IMR-90 (cell line): ENCODE results near the gene KCNJ18. TPM values are rescaled to one million over a fixed set of nuclear protein-coding genes. Genes with fewer than 3 reads are reported as not detected.
"Not testable (repeated sequence)": the region's sequence is repeated elsewhere in the genome, so short reads cannot be mapped to it uniquely, and the experiment has no call there.

ENCODE experiments used
- ATAC-seq: fragments of 200-7000 bp; cut with Tn5 transposase; 2 replicates; pipeline ENCODE4 v1.9.1; 2020; ENCODE audit warnings: low read depth, mild to moderate bottlenecking, moderate library complexity
- BruUV-seq: library from RNA; stranded (reverse); fragments of 400-500 nt; replicated peaks from 2 replicates; lab custom pipeline; 2021; lab: Mats Ljungman, UMichigan
- CTCF ChIA-PET: fragments of 300-600 bp; formaldehyde crosslinking; extraction: SDS; loops from one replicate; lab custom pipeline; 2021; ENCODE audit warnings: antibody characterized with exemption; lab: Yijun Ruan, JAX
- POLR2A ChIA-PET: fragments of 300-600 bp; sonication (Branson Sonifier 250); formaldehyde crosslinking; loops from one replicate; lab custom pipeline; 2022; ENCODE audit warnings: antibody characterized with exemption; ENCODE audit not compliant: unreplicated experiment; lab: Charles Lee
- DNase-seq: peaks from one replicate; pipeline ENCODE4 v3.0.0; 2013
- H2AFZ ChIP-seq: replicated peaks from 2 replicates; pipeline ENCODE3; 2013; ENCODE audit warnings: low read length, mild to moderate bottlenecking; ENCODE audit not compliant: poor library complexity
- H2AK5ac ChIP-seq: 2 replicates; pipeline ENCODE4 v1.6.1; 2013; ENCODE audit warnings: low read depth, low read length, inconsistent platforms
- H2AK9ac ChIP-seq: replicated peaks from 2 replicates; pipeline ENCODE3; 2013; ENCODE audit warnings: mild to moderate bottlenecking, low read depth, low read length, moderate library complexity; ENCODE audit not compliant: poor library complexity
- H2BK120ac ChIP-seq: 2 replicates; pipeline ENCODE4 v1.6.1; 2013; ENCODE audit warnings: low read depth, low read length, inconsistent platforms
- H2BK15ac ChIP-seq: 3 replicates; pipeline ENCODE4 v1.6.1; 2013; ENCODE audit warnings: low read depth, low read length, inconsistent platforms
- H2BK20ac ChIP-seq: 2 replicates; pipeline ENCODE4 v1.6.1; 2013; ENCODE audit warnings: low read depth, mild to moderate bottlenecking, inconsistent platforms, low read length, moderate library complexity
- H2BK5ac ChIP-seq: 2 replicates; pipeline ENCODE4 v1.6.1; 2013; ENCODE audit warnings: mild to moderate bottlenecking, low read depth, low read length, inconsistent platforms; ENCODE audit not compliant: poor library complexity, severe bottlenecking
- H3K14ac ChIP-seq: replicated peaks from 2 replicates; pipeline ENCODE4 v1.6.1; 2013; ENCODE audit warnings: low read depth, low read length, inconsistent platforms
- H3K18ac ChIP-seq: 2 replicates; pipeline ENCODE4 v1.6.1; 2013; ENCODE audit warnings: low read depth, low read length, control low read depth
- H3K23ac ChIP-seq: 2 replicates; pipeline ENCODE4 v1.6.1; 2013; ENCODE audit warnings: low read depth, low read length, inconsistent platforms
- H3K27ac ChIP-seq: 2 replicates; pipeline ENCODE4 v1.5.1; 2013; ENCODE audit warnings: mild to moderate bottlenecking, control low read depth, low read length; ENCODE audit not compliant: insufficient read depth
- H3K27me3 ChIP-seq: 2 replicates; pipeline ENCODE4 v1.6.1; 2013; ENCODE audit warnings: low read length; ENCODE audit not compliant: control insufficient read depth, insufficient read depth
- H3K36me3 ChIP-seq: 2 replicates; pipeline ENCODE4 v1.6.1; 2013; ENCODE audit warnings: low read length, mixed read lengths; ENCODE audit not compliant: control insufficient read depth, insufficient read depth
- H3K4ac ChIP-seq: 2 replicates; pipeline ENCODE4 v1.6.1; 2013; ENCODE audit warnings: low read depth, low read length, inconsistent platforms
- H3K4me1 ChIP-seq: 2 replicates; pipeline ENCODE4 v1.6.1; 2013; ENCODE audit warnings: low read length, mixed read lengths; ENCODE audit not compliant: control insufficient read depth, insufficient read depth
- H3K4me2 ChIP-seq: 2 replicates; pipeline ENCODE4 v1.6.1; 2013; ENCODE audit warnings: low read depth, mild to moderate bottlenecking, control low read depth, low read length, moderate library complexity
- H3K4me3 ChIP-seq: 2 replicates; pipeline ENCODE4 v1.5.1; 2013; ENCODE audit warnings: low read depth, mild to moderate bottlenecking, control low read depth, low read length, moderate library complexity; ENCODE audit not compliant: insufficient read depth
- H3K56ac ChIP-seq: 2 replicates; pipeline ENCODE4 v1.6.1; 2013; ENCODE audit warnings: low read length, inconsistent platforms; ENCODE audit not compliant: insufficient read depth; ENCODE audit errors: extremely low read depth
- H3K79me1 ChIP-seq, 2 experiments: 2 replicates each; pipeline ENCODE4 v1.6.1; 2013; ENCODE audit warnings: low read length in 2 of 2, inconsistent platforms in 1 of 2, low read depth in 1 of 2
- H3K9ac ChIP-seq: 2 replicates; pipeline ENCODE4 v1.6.1; 2013; ENCODE audit warnings: low read depth, low read length, control low read depth
- H3K9me1 ChIP-seq: 2 replicates; pipeline ENCODE4 v1.6.1; 2013; ENCODE audit warnings: low read length, inconsistent platforms; ENCODE audit not compliant: insufficient read depth
- H3K9me3 ChIP-seq: 2 replicates; pipeline ENCODE4 v1.6.1; 2013; ENCODE audit warnings: low read length; ENCODE audit not compliant: control insufficient read depth, insufficient read depth
- H4K20me1 ChIP-seq: 2 replicates; pipeline ENCODE4 v1.6.1; 2013; ENCODE audit warnings: low read length, inconsistent platforms; ENCODE audit not compliant: insufficient read depth
- H4K5ac ChIP-seq: 2 replicates; pipeline ENCODE4 v1.6.1; 2013; ENCODE audit warnings: mild to moderate bottlenecking, low read depth, low read length, control low read depth
- H4K8ac ChIP-seq, 2 experiments: 2 replicates each; pipeline ENCODE4 v1.6.1; 2013; ENCODE audit warnings: low read depth in 2 of 2, low read length in 2 of 2, control low read depth in 1 of 2, inconsistent platforms in 1 of 2
- H4K91ac ChIP-seq: 2 replicates; pipeline ENCODE4 v1.6.1; 2013; ENCODE audit warnings: low read depth, low read length, inconsistent platforms; ENCODE audit not compliant: insufficient read depth
- CHD1 ChIP-seq: IDR thresholded peaks from 2 replicates; pipeline ENCODE4 v1.6.1; 2012; ENCODE audit warnings: low read depth, low read length, improper control_type of control experiment
- ELK1 ChIP-seq: fragments of 150-350 bp; IDR thresholded peaks from 2 replicates; pipeline ENCODE4 v1.6.1; 2016; ENCODE audit warnings: low read depth, mild to moderate bottlenecking, low read length, moderate library complexity, borderline replicate concordance
- MAZ ChIP-seq: IDR thresholded peaks from 2 replicates; pipeline ENCODE4 v1.6.1; 2012; ENCODE audit warnings: low read depth, mild to moderate bottlenecking, low read length, improper control_type of control experiment, moderate library complexity, borderline replicate concordance
- RAD21 ChIP-seq: IDR thresholded peaks from 2 replicates; pipeline ENCODE4 v1.6.1; 2012; ENCODE audit warnings: low read length, improper control_type of control experiment
- RFX5 ChIP-seq: IDR thresholded peaks from 2 replicates; pipeline ENCODE4 v1.8.0; 2012; ENCODE audit warnings: low read depth, mild to moderate bottlenecking, low read length, moderate library complexity
- WGBS, 2 experiments: methylation state at CpG; one replicate each; pipeline versions ENCODE4 v1.1.5 to v1.1.7; 2013; ENCODE audit warnings: missing lambda C conversion rate in 2 of 2; ENCODE audit not compliant: insufficient read length in 1 of 2; ENCODE audit errors: extremely low coverage in 2 of 2; 5-methylcytosine and 5-hydroxymethylcytosine counted together
- dilution Hi-C: fragments of 300-500 bp; cut with HindIII; formaldehyde crosslinking; loops from one replicate; pipeline ENCODE4 v1.14.3; 2018; ENCODE audit warnings: low sequenced_read_pairs; ENCODE audit not compliant: unreplicated experiment
- in situ Hi-C: fragments of 300-500 bp; cut with MboI; formaldehyde crosslinking; loops from 3 replicates; pipeline ENCODE4 v1.14.3; 2019; ENCODE audit warnings: low sequenced_read_pairs, inconsistent platforms, mixed read lengths
- intact Hi-C: fragments of 100-400 bp; cut with micrococcal nuclease; formaldehyde crosslinking; loops from 2 replicates; pipeline ENCODE4 v1.10.0; 2022
- polyA plus RNA-seq, 3 experiments: library from polyadenylated mRNA; depleted of rRNA; stranded (reverse); fragments of >200 nt; gene quantifications; 2 replicates each; pipeline ENCODE4 v1.2.3, GENCODE V29; 2012; ENCODE audit warnings: low replicate concordance in 1 of 3
- total RNA-seq: library from RNA; depleted of rRNA; stranded (reverse); fragments of >200 nt; gene quantifications from 2 replicates; pipeline ENCODE4 v1.2.3, GENCODE V29; 2012

Gene KCNJ18
- total and polyA plus RNA-seq, 2 of the 4 experiments (the other 2 are of a cell fraction) = not detected

- Histone ChIP-seq H2BK5ac (no peak overlapping the region), H3K9ac (no peak overlapping the region), H4K5ac (no peak overlapping the region), H3K4me1 (no peaks in the 10 kb centered on the region), H3K14ac (no peak overlapping the region), H2BK15ac (no peak overlapping the region), H3K23ac (no peak overlapping the region), H3K36me3 (no peaks in the 10 kb centered on the region), H2BK120ac (no peak overlapping the region), H3K4me2 (no peak overlapping the region), H2AK5ac (no peak overlapping the region), H4K20me1 (no peaks in the 10 kb centered on the region), H4K91ac (no peak overlapping the region), H3K56ac (no peak overlapping the region), H3K27ac (no peak overlapping the region), H3K27me3 (no peaks in the 10 kb centered on the region), H2AFZ (no peak overlapping the region), H3K9me1 (no peaks in the 10 kb centered on the region), H3K4me3 (no peak overlapping the region), H4K8ac (no peak overlapping the region), H2BK20ac (no peak overlapping the region), H3K18ac (no peak overlapping the region), H3K79me1 (no peaks in the 10 kb centered on the region), H2AK9ac (no peak overlapping the region), H3K9me3 (peaks cover 19% of the 10 kb centered on the region), H3K4ac (no peak overlapping the region)
- POLR2A ChIA-PET = no interaction called here
- in situ Hi-C loops (loop anchor here (10.0 kb wide), 1 partner anchor 280 kb away; no protein-coding TSS in a partner anchor), dilution Hi-C loops (no loop called here), intact Hi-C loops (no loop called here)
- no TSS peak for BruUV-seq
- ATAC-seq = no peak
- TF ChIP-seq RFX5 (no peak), CHD1 (no peak), ELK1 (no peak), MAZ (no peak), RAD21 (no peak)
- CTCF ChIA-PET = no interaction called here
- no peak for DNase-seq
- 66% methylated on average over 10 of the region's 13 CpGs; no CpG with 5 or more reads in 1 of the 2 experiments for WGBS, 2 experiments
Observed at GRCh38 chr17:21705021-21705601, 12.8 kb downstream of the KCNJ18 start.

- H3K56ac ChIP-seq, CTCF ChIA-PET, H3K4me1 ChIP-seq, H2AK9ac ChIP-seq, H2BK120ac ChIP-seq, intact Hi-C loops, H3K14ac ChIP-seq, H3K18ac ChIP-seq, POLR2A ChIA-PET, H3K79me1 ChIP-seq, H3K9ac ChIP-seq, H2AK5ac ChIP-seq, H3K4me3 ChIP-seq, H2BK5ac ChIP-seq, H4K5ac ChIP-seq, dilution Hi-C loops, ATAC-seq, H4K8ac ChIP-seq, H3K9me1 ChIP-seq, H2AFZ ChIP-seq, H2BK15ac ChIP-seq, H3K27ac ChIP-seq, H3K23ac ChIP-seq, DNase-seq, H3K36me3 ChIP-seq, BruUV-seq, H3K4ac ChIP-seq, H2BK20ac ChIP-seq, H4K20me1 ChIP-seq, H3K27me3 ChIP-seq, H3K4me2 ChIP-seq, H4K91ac ChIP-seq: not testable (repeated sequence)
- in situ Hi-C loops = loop anchor here (10.0 kb wide), 1 partner anchor 281 kb away; no protein-coding TSS in a partner anchor
- no CpG with 5 or more reads among the region's 6 CpGs for WGBS, 2 experiments
- H3K9me3 ChIP-seq = peaks cover 19% of the 10 kb centered on the region
Observed at GRCh38 chr17:21705746-21706145, 13.4 kb downstream of the KCNJ18 start.
